ENCODE data around the gene SNX32. TPM values are rescaled to one million over a fixed set of nuclear protein-coding genes. Genes with fewer than 3 reads are reported as not detected.

SNX32 gene
- polyA plus RNA-seq, 2 of the 4 experiments (the other 2 are of a cell fraction): 0.08 TPM; not detected in 1

DNA sequence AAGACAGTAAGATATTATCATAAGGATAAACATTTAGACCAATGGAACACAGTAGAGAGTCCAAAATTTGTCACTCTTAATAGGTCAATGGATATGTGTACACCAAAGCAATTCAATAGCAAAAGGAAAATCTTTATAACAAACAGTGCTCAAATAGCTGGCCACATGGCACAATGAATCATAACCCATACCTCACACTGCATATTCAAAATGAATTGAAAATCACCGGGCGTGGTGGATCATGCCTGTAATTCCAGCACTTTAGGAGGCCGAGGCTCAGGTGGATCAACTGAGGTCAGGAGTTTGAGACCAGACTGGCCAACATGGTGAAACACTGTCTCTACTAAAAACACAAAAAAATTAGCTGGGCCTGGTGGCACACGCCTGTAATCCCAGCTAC lies 8.4 kb downstream of the SNX32 start:
- CTCF ChIA-PET: interaction anchor here (1.0 kb wide), 1 partner anchor 23 kb away, joined by 6 read pairs; no protein-coding TSS in a partner anchor
- Histone ChIP-seq H3K4me2 (no peak overlapping the region), H3K4me3 (no peak overlapping the region), H3K27ac (no peak overlapping the region), H3K9me3 (no peaks in the 10 kb centered on the region), H3K4me1 (no peaks in the 10 kb centered on the region)
- DNase-seq (ENCODE audit: low read depth in 1 of 2, low spot score in 1 of 2) (no peak), FAIRE-seq (no peak), ATAC-seq (no peak)
- POLR2A ChIA-PET: no interaction called here
- 77% methylated on average over 4 of the region's 4 CpGs for WGBS (ENCODE audit: missing lambda C conversion rate)
- no peak for TF ChIP-seq PHF8 (IDR thresholded peaks at IDR 0.05; ENCODE audit: borderline replicate concordance, low read depth)

GRCh38 chr11:65843811-65844210 lies 10.0 kb downstream of the SNX32 start:
- DNase-seq (ENCODE audit: low read depth in 1 of 2, low spot score in 1 of 2) (no peak), ATAC-seq (no peak), FAIRE-seq (no peak)
- ChIA-PET CTCF (interaction anchor here (0.8 to 1.9 kb wide), 9 partner anchors 8 to 206 kb away, joined by 3 to 8 read pairs (median 3); partner anchors contain the start of genes MUS81 and SIPA1), POLR2A (interaction anchor here (0.8 kb wide), 1 partner anchor 11 kb away, joined by 4 read pairs; no protein-coding TSS in a partner anchor)
- H3K4me1 ChIP-seq: no peaks in the 10 kb centered on the region
- H3K4me2 ChIP-seq: no peak overlapping the region
- H3K9me3 ChIP-seq: no peaks in the 10 kb centered on the region
- no peak overlapping the region for H3K27ac ChIP-seq
- H3K4me3 ChIP-seq: no peak overlapping the region
- 80% methylated on average over 3 of the region's 3 CpGs for WGBS (ENCODE audit: missing lambda C conversion rate)
- TF ChIP-seq MAFK (IDR thresholded peaks at IDR 0.05; ENCODE audit: partially characterized antibody) (no peak), HEYL (CRISPR knock-in tag; IDR thresholded peaks at IDR 0.05) (no peak), ESRRA (IDR thresholded peaks at IDR 0.05; ENCODE audit: borderline replicate concordance, low read length) (no peak), RNF2 (IDR thresholded peaks at IDR 0.05; ENCODE audit: borderline replicate concordance, low read depth) (no peak), USF2 (IDR thresholded peaks at IDR 0.05) (no peak), JUN (IDR thresholded peaks at IDR 0.05) (no peak), ZFP36 (IDR thresholded peaks at IDR 0.05; ENCODE audit: borderline replicate concordance, partially characterized antibody) (no peak), CEBPB (IDR thresholded peaks at IDR 0.05) (no peak), MAZ (IDR thresholded peaks at IDR 0.05; ENCODE audit: borderline replicate concordance, low read depth, low read length) (no peak), CBX2 (IDR thresholded peaks at IDR 0.05; ENCODE audit: borderline replicate concordance, low read depth) (no peak), PHF8 (IDR thresholded peaks at IDR 0.05; ENCODE audit: borderline replicate concordance, low read depth) (no peak), ZNF302 (CRISPR knock-in tag; IDR thresholded peaks at IDR 0.05) (no peak), ZSCAN20 (CRISPR knock-in tag; IDR thresholded peaks at IDR 0.05) (no peak), NFE2L2 (conservative IDR thresholded peaks at IDR 0.05; ENCODE audit: low read length) (no peak)
- TF ChIP-seq, protein P1, sequence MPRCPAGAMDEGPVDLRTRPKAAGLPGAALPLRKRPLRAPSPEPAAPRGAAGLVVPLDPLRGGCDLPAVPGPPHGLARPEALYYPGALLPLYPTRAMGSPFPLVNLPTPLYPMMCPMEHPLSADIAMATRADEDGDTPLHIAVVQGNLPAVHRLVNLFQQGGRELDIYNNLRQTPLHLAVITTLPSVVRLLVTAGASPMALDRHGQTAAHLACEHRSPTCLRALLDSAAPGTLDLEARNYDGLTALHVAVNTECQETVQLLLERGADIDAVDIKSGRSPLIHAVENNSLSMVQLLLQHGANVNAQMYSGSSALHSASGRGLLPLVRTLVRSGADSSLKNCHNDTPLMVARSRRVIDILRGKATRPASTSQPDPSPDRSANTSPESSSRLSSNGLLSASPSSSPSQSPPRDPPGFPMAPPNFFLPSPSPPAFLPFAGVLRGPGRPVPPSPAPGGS (IDR thresholded peaks at IDR 0.05): no peak
- TF ChIP-seq, protein P2, sequence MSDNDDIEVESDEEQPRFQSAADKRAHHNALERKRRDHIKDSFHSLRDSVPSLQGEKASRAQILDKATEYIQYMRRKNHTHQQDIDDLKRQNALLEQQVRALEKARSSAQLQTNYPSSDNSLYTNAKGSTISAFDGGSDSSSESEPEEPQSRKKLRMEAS (IDR thresholded peaks at IDR 0.05): no peak

GRCh38 chr11:65844231-65844872 lies 10.6 kb downstream of the SNX32 start:
- Histone ChIP-seq H3K4me1 (no peaks in the 10 kb centered on the region), H3K4me2 (no peak overlapping the region), H3K4me3 (no peak overlapping the region), H3K9me3 (no peaks in the 10 kb centered on the region), H3K27ac (no peak overlapping the region)
- ATAC-seq: no peak
- TF ChIP-seq TFCP2L1 (CRISPR knock-in tag; IDR thresholded peaks at IDR 0.05) (no peak), POLR2AphosphoS2 (conservative IDR thresholded peaks at IDR 0.05; ENCODE audit: low read length) (no peak), RARB (CRISPR knock-in tag; IDR thresholded peaks at IDR 0.05) (no peak)
- WGBS (ENCODE audit: missing lambda C conversion rate): 73% methylated on average over 10 of the region's 10 CpGs
- no peak for DNase-seq (ENCODE audit: low read depth in 1 of 2, low spot score in 1 of 2)
- no peak for FAIRE-seq
- ChIA-PET CTCF (interaction anchor here (0.6 to 1.9 kb wide), 8 partner anchors 8 to 206 kb away, joined by 3 to 8 read pairs (median 4); partner anchors contain the start of genes MUS81 and SIPA1), POLR2A (interaction anchor here (0.6 kb wide), 1 partner anchor 207 kb away, joined by 5 read pairs; the partner anchor contains the start of gene SIPA1)
